SH-SY5Y (cell line): ENCODE data around the gene ADGRB2.

ENCODE experiments used
- GATA2 ChIP-seq: IDR thresholded peaks from 2 replicates; pipeline ENCODE4 v1.6.1; 2011; ENCODE audit warnings: mild to moderate bottlenecking, low read depth, low read length
- GATA3 ChIP-seq: IDR thresholded peaks from 2 replicates; pipeline ENCODE4 v1.6.1; 2011; ENCODE audit warnings: low read depth, mild to moderate bottlenecking, low read length, moderate library complexity

DNA sequence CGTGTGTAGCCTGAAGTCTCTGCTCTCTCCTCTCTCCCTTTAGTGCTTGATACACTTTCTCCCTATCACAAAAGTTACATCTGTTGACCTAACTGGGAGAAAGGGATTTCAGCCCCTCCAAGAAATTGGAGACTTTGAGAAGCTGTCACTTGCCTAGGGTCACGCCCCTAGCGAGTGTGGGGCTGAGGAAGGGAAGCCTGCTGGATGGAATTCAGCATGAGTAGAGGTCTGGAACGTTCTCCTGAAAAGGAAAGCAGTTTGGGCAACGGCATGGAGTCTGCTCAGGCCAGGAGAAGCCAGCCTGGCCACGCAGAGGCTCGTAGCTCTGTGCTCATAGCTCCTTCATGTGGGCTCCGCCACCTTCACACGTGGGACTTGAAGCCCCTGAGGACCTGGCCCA lies 82.7 kb downstream of the ADGRB2 start:
- no peak for TF ChIP-seq GATA2
- no peak for TF ChIP-seq GATA3
